Omental fat pad (tissue), 4 donors: ENCODE data around the gene TOLLIP. TPM values are rescaled to one million over a fixed set of nuclear protein-coding genes. Genes with fewer than 3 reads are reported as not detected.

Experiments used
- ATAC-seq: fragments of 150-250 bp; one replicate; pipeline ENCODE4 v1.9.1; 2016; ENCODE audit warnings: mild to moderate bottlenecking, moderate library complexity; ENCODE audit not compliant: low FRiP score
- DNase-seq: peaks from one replicate; pipeline ENCODE4 v3.0.0-alpha.2; 2019; ENCODE audit warnings: low spot score
- total RNA-seq, 4 donors: library from RNA; depleted of rRNA; stranded (reverse); fragments of >200 nt; gene quantifications; one replicate each; pipeline ENCODE4 v1.1.0, GENCODE V29; 2016
- TF ChIP-seq, protein P1 (sequence below), 3 donors: fragments of 450-650 bp; IDR thresholded peaks; one replicate each; pipeline ENCODE4 v1.5.1; 2016 to 2017; ENCODE audit warnings: antibody characterized with exemption in 3 of 3, mild to moderate bottlenecking in 3 of 3, moderate library complexity in 2 of 3

TOLLIP gene
- total RNA-seq, 4 donors from 2014 or later, result 33.6 to 52.8 (median 39.9) TPM

DNA sequence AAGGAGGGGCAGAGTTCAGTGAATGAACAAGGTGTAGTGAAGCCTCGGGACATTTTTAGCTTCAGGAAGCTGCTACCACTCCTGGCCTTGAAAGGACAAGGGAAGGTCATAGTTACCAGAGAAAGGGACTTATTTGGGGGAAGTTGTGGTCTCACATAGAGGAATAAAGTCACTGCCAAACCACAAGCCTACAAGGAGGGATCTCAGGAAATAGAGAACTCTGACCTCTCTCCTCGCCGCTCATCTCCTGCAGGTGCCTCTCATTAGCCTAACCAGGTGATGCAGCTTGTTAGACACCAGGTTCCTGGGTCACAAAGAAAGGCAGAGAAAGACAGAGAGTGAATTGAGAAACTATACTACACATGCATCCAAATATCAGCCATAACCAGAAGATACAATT lies 14.3 kb upstream of the TOLLIP start:
- ATAC-seq (no peak), DNase-seq (no peak)
- TF ChIP-seq, protein P1, sequence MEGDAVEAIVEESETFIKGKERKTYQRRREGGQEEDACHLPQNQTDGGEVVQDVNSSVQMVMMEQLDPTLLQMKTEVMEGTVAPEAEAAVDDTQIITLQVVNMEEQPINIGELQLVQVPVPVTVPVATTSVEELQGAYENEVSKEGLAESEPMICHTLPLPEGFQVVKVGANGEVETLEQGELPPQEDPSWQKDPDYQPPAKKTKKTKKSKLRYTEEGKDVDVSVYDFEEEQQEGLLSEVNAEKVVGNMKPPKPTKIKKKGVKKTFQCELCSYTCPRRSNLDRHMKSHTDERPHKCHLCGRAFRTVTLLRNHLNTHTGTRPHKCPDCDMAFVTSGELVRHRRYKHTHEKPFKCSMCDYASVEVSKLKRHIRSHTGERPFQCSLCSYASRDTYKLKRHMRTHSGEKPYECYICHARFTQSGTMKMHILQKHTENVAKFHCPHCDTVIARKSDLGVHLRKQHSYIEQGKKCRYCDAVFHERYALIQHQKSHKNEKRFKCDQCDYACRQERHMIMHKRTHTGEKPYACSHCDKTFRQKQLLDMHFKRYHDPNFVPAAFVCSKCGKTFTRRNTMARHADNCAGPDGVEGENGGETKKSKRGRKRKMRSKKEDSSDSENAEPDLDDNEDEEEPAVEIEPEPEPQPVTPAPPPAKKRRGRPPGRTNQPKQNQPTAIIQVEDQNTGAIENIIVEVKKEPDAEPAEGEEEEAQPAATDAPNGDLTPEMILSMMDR (IDR thresholded peaks at IDR 0.05), result no peak

DNA sequence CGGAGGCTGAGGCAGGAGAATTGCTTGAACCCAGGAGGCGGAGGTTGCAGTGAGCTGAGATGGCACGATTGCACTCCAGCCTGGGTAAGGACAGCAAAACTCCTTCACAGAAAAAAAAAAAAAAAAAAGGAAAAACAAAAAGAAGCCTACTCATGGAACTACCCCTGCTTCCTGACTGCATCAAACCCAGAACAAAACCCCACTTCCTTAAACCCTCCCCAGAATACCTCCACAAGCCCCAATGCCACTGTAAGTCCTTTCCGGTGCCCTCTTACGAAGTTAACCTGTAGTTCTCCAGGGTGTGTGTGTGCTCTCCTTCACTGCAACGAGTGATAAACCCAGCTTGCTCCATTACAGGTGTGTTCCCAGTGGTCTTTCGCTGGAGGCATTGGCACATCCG lies 8.6 kb upstream of the TOLLIP start:
- TF ChIP-seq, protein P1 (IDR thresholded peaks at IDR 0.05), result no peak
- DNase-seq, result no peak
- ATAC-seq, result no peak

DNA sequence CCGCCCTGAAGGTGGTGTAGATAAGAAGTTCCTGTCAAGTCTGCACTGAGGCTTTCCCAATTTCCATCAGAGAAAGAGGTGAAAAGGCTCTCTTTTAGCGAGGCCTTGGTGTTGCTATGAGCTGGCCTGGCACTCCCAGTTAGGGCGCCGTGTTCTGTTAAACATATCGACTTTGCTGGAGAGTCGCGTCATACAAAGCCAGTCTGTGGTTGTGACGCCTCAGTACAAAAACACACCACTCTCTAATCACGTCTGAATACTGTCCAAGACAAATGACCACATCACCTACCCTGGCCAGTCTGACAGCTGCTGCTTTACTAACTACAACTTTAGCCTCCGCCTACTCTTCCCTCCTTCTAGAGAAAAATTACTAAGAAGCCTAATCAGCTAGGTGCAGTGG lies 8.0 kb upstream of the TOLLIP start:
- ATAC-seq (no peak), DNase-seq (no peak)
- TF ChIP-seq, protein P1 (IDR thresholded peaks at IDR 0.05), result no peak

DNA sequence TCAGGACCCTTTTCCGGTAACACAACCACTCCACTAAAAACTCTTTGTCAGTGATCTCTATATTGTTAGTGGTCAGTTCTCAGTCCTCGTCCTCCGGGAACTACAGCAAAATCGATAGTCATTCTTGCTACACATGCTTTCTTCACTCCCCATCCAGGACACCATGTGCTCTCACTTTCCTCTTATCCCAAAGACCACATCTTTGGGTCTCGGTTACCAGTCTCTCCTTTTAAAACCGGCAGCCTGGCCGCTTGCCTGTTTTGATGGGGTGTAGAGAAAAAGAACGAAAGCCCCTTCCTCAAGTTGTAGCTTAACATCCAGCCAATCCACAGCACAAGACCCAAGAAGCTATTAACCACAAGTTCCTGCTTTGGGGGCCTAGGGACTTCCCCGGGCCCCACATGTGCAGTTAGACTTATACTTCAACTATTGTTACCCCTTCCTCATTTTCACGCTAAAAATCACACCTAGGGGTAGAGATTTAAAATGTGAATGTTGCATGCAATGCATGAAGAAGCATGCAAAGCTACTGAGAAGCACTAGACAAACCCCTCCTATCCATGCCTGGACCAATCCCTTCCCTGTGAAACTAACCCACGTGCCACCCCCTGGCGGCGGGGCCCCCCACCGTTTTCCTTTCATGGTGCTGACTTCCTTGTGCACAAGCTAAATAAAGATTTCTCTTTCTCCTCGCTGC lies 1.5 kb upstream of the TOLLIP start:
- DNase-seq, result no peak
- no peak for ATAC-seq
- TF ChIP-seq, protein P1 (IDR thresholded peaks at IDR 0.05), result no peak

DNA sequence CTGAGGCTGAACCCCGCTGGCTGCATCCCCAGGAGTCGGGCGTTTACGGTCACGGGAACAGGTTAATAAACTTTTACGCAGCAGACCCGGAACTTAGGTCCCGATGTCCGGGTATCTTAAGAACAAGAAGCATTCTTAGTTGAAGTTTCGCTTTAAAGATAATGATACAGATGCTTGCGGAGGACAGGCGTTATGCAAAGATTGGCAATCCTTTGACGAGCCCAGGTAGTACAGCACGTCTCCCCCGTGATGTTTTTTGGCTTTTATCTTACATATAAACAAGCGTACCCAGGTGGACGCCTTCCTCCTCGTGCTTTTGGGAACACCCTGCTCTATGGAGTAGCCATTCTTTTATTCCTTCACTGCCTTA lies 871 bp upstream of the TOLLIP start:
- ATAC-seq (no peak), DNase-seq (no peak)
- TF ChIP-seq, protein P1 (IDR thresholded peaks at IDR 0.05), result no peak

DNA sequence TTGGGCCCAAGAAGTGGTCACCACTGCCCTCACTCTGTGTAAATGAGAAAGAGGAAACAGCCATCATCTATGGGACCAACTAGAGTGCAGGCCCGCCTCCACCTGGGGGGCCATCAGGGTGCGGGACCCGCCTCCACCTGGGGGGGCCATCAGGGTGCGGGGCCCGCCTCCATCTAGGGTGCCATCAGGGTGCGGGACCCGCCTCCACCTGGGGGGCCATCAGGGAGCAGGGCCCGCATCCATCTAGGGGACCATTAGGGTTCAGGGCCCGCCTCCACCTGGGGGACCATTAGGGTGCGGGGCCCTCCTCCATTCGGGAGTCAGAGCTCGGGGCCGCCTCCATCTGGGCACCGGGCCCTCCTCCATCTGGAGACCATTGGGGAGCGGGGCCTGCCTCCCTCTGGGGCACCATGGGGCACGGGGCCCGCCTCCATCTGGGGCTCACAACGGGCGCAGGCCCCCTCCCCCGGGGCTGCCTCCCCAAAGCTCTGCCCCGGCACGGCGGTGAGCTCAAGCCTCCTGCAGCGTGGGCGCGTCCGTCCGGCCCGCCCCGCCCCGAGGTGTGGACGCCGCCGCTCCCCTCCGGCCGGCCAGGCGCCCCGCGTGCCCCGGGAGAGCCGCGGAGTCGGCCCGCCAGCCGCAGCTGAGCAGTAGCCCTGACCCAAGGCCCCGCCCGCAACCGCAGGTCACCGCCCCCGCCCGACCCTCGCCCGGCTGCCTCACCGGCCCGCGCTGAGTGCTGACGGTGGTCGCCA lies 512 bp downstream of the TOLLIP start:
- peak; percentile 69 for ATAC-seq
- no peak for DNase-seq
- TF ChIP-seq, protein P1 (IDR thresholded peaks at IDR 0.05), result no peak
